Lung (tissue), 12 donors: ENCODE measurements around the gene TSSK6. TPM values are rescaled to one million over a fixed set of nuclear protein-coding genes. Genes with fewer than 3 reads are reported as not detected.
A peak's percentile ranks its signal among the peaks of the same experiment; 100 is the strongest.

Experiments used
- ATAC-seq: fragments of 200-7000 bp; cut with Tn5 transposase; one replicate; pipeline ENCODE4 v1.9.1; 2020; ENCODE audit warnings: moderate number of reproducible peaks; ENCODE audit not compliant: insufficient read depth, low FRiP score
- DNase-seq, 3 donors: peaks; one replicate each; pipeline ENCODE4 v3.0.0-alpha.2; 2013 to 2017
- H3K27ac ChIP-seq, 2 donors: one replicate each; pipeline ENCODE4 v1.5.1; 2013; ENCODE audit warnings: mild to moderate bottlenecking in 2 of 2, moderate library complexity in 2 of 2, control low read depth in 1 of 2, inconsistent platforms in 1 of 2, low read depth in 1 of 2, low read length in 1 of 2
- H3K27me3 ChIP-seq, 3 donors: one replicate each; pipeline ENCODE4 v1.5.1; 2013; ENCODE audit warnings: low read length in 2 of 3; ENCODE audit not compliant: control insufficient read depth in 3 of 3, insufficient read depth in 3 of 3
- H3K36me3 ChIP-seq, 4 donors: one replicate each; pipeline ENCODE4 v1.5.1; 2013; ENCODE audit warnings: low read length in 4 of 4, mild to moderate bottlenecking in 1 of 4, moderate library complexity in 1 of 4; ENCODE audit not compliant: control insufficient read depth in 4 of 4, insufficient read depth in 4 of 4
- H3K4me1 ChIP-seq, 5 donors: one replicate each; pipeline ENCODE4 v1.5.1; 2013; ENCODE audit warnings: low read length in 5 of 5, mild to moderate bottlenecking in 2 of 5, moderate library complexity in 1 of 5; ENCODE audit not compliant: control insufficient read depth in 5 of 5, insufficient read depth in 5 of 5
- H3K4me3 ChIP-seq: one replicate; pipeline ENCODE4 v1.5.1; 2013; ENCODE audit warnings: mild to moderate bottlenecking, control low read depth, moderate library complexity
- H3K9ac ChIP-seq, 2 donors: one replicate each; pipeline ENCODE4 v1.5.1; 2013; ENCODE audit warnings: low read length in 2 of 2, control low read depth in 1 of 2; ENCODE audit not compliant: insufficient read depth in 1 of 2
- H3K9me3 ChIP-seq, 4 donors: one replicate each; pipeline ENCODE4 v1.5.1; 2013; ENCODE audit warnings: low read length in 3 of 4, mild to moderate bottlenecking in 1 of 4, moderate library complexity in 1 of 4; ENCODE audit not compliant: control insufficient read depth in 4 of 4, insufficient read depth in 3 of 4
- WGBS, 2 donors: extraction: QIAGEN DNeasy Blood & Tissue Kit; methylation state at CpG; one replicate each; pipeline ENCODE4 v1.1.7; 2013; 5-methylcytosine and 5-hydroxymethylcytosine counted together
- polyA plus RNA-seq, 2 donors: library from polyadenylated mRNA; stranded (reverse); fragments of 200-250 nt; gene quantifications; one replicate each; pipeline ENCODE4 v1.2.1, GENCODE V29; 2013
- total RNA-seq, 2 donors: library from RNA; depleted of rRNA in 1 of 2; stranded (reverse); fragments of >200 nt in 1 of 2; gene quantifications; one replicate each; pipeline ENCODE4 v1.2.1, GENCODE V29; 2014 to 2021
- TF ChIP-seq, protein P1 (sequence below): IDR thresholded peaks from 2 replicates; pipeline ENCODE4 v1.5.1; 2012; ENCODE audit warnings: mild to moderate bottlenecking; ENCODE audit errors: control extremely low read depth, extremely low read depth
- donor health status: control.
- donor health status: control.
- donor health status: Bipolar disorder and iron deficiency.
- donor health status: healthy.
- donor health status: DM: yes; HTN: yes; CAD: no.

Gene TSSK6
- total and polyA plus RNA-seq, 4 donors: 0.89 to 3.1 (median 2.0) TPM

DNA sequence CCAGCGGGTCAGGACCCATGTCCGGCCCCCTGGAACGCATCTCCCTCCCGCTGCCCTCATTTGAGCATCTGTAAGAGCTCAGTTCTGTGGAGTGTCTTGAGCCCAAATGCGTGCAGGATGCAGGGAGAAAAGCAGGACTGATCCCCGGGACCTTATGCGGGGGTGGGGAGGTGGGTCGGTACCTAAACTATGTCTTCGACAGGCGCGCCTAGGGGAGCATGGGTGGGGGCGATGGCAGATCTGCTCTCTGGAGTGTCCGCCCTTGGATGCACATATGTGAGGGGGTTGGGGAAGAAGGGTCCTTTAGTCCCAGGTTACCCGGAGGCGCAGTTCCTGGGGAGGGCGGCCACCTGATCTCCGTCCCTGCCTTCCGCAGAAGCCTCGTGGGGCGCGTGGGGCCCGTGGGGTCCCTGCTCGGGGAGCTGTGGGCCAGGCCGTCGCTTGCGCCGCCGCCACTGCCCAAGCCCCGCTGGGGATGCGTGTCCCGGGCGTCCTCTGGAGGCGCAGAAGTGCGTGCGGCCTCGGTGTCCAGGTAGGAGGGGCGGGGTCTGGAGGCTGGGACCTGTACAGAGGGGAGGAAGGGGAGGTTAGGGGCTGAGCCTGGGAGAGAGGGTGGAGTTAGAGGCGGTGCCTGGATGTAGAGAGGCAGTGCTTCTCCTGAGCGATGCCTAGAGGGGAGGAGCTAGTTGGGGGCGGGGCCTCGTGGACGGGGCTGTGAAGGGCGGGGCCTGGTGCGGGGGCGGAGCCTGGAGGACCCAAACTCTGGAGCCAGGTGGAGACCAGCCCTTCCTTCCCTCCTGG, 25.6 kb upstream of the TSSK6 start:
- peaks cover 0 to 26% (median 3%) of the 10 kb centered on the region in 5 donors for H3K4me1 ChIP-seq
- H3K27ac ChIP-seq: no peak overlapping the region
- TF ChIP-seq, protein P1, sequence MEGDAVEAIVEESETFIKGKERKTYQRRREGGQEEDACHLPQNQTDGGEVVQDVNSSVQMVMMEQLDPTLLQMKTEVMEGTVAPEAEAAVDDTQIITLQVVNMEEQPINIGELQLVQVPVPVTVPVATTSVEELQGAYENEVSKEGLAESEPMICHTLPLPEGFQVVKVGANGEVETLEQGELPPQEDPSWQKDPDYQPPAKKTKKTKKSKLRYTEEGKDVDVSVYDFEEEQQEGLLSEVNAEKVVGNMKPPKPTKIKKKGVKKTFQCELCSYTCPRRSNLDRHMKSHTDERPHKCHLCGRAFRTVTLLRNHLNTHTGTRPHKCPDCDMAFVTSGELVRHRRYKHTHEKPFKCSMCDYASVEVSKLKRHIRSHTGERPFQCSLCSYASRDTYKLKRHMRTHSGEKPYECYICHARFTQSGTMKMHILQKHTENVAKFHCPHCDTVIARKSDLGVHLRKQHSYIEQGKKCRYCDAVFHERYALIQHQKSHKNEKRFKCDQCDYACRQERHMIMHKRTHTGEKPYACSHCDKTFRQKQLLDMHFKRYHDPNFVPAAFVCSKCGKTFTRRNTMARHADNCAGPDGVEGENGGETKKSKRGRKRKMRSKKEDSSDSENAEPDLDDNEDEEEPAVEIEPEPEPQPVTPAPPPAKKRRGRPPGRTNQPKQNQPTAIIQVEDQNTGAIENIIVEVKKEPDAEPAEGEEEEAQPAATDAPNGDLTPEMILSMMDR: no peak
- H3K27me3 ChIP-seq: peaks cover 9 to 43% (median 28%) of the 10 kb centered on the region in 3 donors
- H3K9ac ChIP-seq: no peak overlapping the region
- H3K4me3 ChIP-seq: no peak overlapping the region
- no peaks in the 10 kb centered on the region for H3K36me3 ChIP-seq
- WGBS, 2 donors: 2 to 5% methylated on average over 42 to 45 of the region's 45 CpGs
- ATAC-seq (no peak), DNase-seq (peak in 1 of 3 donors; percentile 48)
- H3K9me3 ChIP-seq: peaks cover 0 to 11% (median 0%) of the 10 kb centered on the region in 4 donors

DNA sequence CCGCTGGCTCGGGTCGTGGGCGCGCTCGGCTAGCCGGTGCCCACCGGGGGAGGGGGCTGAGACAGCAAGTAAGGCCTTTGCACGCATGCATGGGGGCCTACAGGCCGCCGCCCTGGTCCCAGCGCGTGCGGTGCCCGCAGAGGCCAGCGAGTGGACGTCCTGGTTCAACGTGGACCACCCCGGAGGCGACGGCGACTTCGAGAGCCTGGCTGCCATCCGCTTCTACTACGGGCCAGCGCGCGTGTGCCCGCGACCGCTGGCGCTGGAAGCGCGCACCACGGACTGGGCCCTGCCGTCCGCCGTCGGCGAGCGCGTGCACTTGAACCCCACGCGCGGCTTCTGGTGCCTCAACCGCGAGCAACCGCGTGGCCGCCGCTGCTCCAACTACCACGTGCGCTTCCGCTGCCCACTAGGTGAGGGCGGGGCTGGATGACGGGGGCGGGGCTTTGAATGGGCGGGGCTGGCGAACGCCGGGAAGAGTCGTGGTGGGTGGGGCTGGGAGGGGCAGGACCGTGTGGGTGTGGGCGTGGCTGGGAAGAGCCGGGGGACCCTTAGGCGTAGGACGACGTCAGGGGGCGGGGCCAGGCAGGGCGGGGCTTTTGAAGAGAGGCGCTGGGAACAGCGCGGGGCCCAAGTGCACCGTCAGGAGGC, 24.8 kb upstream of the TSSK6 start:
- 5 to 16% methylated on average over 58 to 74 of the region's 74 CpGs for WGBS, 2 donors
- Histone ChIP-seq H3K27ac (no peak overlapping the region), H3K9me3 (peaks cover 0 to 11% (median 0%) of the 10 kb centered on the region in 4 donors), H3K4me1 (peaks cover 0 to 26% (median 3%) of the 10 kb centered on the region in 5 donors), H3K9ac (no peak overlapping the region), H3K36me3 (peaks cover 0 to 1% (median 0%) of the 10 kb centered on the region in 4 donors), H3K27me3 (peaks cover 10 to 47% (median 28%) of the 10 kb centered on the region in 3 donors), H3K4me3 (no peak overlapping the region)
- no peak for ATAC-seq
- TF ChIP-seq, protein P1: no peak
- peak; percentile 60 to 80 (median 63) for DNase-seq

DNA sequence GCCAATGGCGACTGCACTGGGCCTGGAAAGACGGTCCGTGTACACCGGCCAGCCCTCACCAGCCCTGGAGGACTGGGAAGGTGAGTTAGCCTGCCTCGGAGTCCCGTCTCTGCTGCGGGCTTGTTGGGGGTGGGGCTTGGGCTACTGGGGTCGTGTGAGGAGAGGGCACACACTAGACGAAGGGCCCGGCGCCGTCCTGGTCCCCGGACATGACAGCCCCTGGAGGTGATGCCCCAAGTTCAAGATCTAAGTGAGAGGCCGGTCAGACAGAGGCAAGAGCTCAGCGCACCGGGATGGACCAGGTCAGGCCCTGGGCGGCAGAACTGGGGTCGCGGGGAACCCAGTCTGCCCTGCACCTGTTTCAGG, 24.3 kb upstream of the TSSK6 start:
- Histone ChIP-seq H3K4me3 (no peak overlapping the region), H3K4me1 (peaks cover 0 to 26% (median 3%) of the 10 kb centered on the region in 5 donors), H3K27ac (no peak overlapping the region), H3K27me3 (peaks cover 10 to 47% (median 28%) of the 10 kb centered on the region in 3 donors), H3K36me3 (peaks cover 0 to 1% (median 0%) of the 10 kb centered on the region in 4 donors), H3K9me3 (peaks cover 0 to 9% (median 0%) of the 10 kb centered on the region in 4 donors), H3K9ac (no peak overlapping the region)
- TF ChIP-seq, protein P1: no peak
- WGBS, 2 donors: 31 to 32% methylated on average over 18 to 19 of the region's 19 CpGs
- DNase-seq (no peak), ATAC-seq (no peak)
